HuH-7 (cell line): ENCODE data around the gene RAB6B.

Experiments used
- DNase-seq: peaks from one replicate; pipeline ENCODE4 v3.0.0; 2011; ENCODE audit warnings: low spot score

RAB6B gene

DNA sequence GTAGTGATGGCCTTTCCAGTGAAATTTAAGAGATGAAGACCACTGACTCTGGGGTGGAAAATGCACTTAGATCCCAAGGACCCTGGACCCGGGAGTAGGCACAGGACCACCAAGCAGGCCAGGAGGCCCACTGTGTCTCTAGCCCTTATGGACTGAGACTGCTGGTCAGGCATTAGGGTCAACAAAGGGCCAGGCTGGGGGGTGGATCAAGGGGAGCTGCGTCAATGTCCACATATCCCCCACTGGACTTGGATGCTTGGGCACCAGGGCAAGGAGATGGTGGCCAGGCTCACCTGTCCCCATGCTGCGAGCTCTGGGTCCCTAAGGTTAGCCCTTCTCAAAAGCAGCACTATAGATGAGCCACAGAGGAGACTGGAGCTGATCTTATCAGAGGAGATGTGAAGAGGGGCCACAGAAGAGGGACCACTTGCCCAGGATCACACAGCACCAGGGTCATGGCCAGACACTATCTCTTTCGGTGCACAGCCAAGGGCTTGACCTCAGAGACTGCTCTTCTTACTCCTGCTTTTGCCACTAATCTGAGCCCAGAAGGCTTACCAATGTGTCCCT, 14.7 kb downstream of the RAB6B start:
- no peak for DNase-seq

DNA sequence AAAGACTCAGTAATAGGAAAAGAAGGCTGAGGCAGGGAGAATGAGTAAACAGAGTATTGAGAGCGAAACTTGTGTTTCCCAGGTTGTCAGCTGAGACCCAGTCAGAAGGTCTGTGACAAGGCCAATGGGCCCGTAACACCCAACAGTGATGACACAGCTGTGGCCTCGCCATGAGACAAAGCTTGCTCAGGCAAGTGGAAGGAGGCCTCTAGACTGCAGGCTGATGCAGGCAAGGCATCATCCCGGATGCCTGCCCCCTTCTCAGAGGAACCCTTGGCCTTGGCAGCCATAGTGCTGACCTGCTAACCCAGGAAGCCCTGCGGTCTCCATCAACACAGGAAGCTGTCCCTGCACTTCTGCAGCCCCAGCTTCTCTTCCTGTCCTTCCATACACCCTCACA, 15.4 kb downstream of the RAB6B start:
- DNase-seq: no peak

DNA sequence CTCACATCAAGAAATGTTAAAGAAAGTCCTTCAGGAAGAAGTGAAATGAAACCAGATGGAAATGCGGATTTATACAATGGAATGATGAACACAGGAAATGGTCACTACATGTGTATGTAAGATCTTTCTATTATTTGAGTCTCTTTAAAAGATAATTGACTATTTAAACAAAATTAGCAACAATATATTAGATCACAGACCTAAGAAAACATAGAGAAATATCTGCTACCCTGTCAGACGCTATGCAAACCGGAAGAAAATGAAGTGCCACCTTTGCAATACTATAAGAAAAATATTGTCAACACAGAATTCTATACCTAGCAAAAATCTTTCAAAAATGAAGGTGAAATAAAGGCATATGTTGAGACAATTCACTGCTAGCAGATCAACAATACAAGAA, 17.2 kb downstream of the RAB6B start:
- no peak for DNase-seq

DNA sequence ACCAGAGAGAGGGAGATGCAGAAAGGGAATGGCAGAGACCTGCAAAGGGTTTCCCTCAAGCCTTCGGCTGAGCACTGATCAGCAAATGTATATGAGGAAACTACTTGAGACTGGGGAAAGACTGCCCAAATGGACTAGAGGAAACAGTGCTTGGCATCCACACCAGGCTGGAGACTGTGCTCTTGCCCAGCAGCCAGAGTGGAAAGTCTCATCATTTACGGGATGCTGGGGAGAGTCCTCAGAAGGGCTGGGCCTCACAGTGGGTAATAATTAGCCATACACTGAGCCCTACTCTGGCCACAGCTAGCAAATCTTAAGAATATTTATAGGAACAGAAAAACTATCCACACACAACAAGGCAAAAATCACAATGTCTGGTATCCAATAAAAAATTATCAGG, 18.5 kb downstream of the RAB6B start:
- DNase-seq: no peak

DNA sequence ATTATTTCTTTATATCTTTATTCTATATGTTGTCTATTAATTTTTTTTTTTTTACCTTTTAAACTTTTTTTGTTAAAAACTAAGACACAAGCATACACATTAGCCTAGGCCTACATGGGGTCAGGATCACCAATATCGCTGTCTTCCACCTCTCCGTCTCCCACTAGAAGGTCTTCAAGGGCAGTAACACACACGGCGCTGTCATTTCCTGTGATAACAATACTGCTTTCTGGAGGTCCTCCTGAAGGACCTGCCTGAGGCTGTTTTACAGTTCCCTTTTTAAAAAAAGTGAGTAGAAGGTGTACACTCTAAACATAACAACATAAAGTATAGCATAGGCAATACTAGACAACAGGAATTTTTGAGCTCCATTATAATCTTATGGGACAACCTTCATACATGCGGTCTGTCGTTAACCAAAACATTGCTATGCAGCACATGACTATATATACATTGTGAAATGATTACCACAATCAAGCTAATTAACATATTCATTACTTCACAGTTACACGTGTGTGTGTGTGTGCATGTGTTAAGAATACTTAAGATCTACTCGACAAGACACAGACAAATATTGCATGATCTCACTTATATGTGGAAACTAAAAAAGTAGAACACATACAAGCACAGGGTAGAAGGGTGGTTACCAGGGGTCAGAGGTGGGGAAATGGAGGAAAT, 20.8 kb downstream of the RAB6B start:
- no peak for DNase-seq

DNA sequence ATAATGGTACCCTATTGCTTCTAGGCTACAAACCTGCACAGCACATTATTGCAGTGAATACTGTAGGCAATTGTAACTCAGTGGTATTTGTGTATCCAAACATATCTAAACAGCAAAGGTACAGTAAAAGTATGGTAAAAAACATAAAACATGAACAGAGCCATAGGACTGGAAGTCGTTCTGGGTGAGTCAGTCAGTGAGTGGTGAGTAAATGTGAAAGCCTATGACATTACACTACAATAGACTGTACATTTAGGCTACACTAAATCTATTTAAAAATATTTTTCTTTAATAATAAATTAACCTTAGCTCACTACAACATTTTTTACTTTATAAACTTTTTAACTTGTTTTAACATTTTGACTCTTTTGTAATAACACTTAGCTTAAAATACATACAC, 21.3 kb downstream of the RAB6B start:
- no peak for DNase-seq

DNA sequence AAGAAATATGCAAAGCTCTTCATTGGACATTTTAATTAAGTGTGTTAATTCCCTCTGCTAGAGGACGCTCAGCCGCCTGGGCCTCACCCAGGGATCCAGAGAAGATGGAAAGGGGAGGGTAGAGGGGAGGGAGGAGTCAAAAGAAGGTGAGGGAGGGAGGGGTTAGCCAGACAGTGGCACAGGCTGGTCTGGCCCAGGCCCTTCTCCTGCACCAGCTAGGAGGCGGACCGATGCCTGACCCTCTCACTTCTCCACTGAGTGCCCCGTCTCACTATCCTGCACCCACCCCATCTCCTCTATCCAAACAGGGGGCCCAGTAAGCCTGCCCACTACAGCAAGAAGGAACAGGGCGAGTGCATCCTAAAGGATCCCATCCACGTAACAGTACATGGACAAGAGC, 22.9 kb downstream of the RAB6B start:
- no peak for DNase-seq

DNA sequence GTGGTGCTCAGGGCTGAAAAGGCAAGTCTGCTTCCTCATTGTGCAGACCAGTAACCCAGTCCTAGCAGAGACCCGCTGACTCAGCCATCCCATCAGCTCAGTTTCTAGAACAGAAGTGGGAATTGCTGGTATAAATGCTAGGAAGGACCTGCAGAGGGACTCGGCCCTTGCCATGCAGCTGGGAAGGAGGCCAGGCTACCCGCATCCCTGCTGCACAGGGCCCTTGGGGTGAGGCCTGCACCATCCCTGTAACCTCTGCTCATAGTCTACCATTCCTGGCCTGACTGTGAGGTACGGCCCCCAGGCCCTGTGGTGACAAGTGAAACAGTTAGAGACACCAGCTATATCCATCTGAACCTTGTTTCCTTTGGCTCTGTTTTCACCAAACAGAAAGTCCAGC, 23.5 kb downstream of the RAB6B start:
- no peak for DNase-seq

DNA sequence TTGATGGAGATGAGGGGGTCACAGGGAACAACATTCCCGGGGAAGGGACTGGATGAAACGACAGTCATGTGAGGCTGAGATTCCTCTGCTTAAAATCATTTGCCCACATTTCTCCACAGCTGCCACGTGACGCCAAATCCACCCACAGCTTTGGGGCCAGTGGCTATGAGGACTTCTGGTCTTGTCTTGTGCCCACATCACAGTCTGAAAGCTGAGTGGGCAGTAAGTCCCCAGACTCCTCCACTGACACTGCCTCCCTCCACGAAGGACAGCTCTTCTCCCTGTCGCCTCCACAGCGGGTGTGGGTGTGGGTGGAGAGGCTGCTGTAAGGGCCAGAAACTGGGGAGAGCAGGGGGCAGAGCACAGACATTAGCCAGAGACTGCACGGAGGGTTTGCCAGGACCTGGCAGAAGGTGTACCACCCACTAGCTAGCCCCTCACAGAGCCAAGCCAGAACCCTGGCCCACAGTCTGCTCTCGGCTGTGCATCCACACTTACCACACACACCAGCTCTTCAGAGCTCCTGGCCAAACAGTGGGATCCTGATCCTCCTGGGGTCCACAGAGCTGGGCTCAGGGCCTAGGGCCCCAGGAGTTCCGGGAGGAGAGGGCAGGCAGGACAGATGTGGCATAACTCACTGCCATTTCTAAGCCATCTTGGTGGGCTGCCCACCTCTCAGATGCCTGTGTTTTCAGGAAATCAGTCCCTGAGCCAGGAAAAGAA, 24.2 kb downstream of the RAB6B start:
- no peak for DNase-seq

DNA sequence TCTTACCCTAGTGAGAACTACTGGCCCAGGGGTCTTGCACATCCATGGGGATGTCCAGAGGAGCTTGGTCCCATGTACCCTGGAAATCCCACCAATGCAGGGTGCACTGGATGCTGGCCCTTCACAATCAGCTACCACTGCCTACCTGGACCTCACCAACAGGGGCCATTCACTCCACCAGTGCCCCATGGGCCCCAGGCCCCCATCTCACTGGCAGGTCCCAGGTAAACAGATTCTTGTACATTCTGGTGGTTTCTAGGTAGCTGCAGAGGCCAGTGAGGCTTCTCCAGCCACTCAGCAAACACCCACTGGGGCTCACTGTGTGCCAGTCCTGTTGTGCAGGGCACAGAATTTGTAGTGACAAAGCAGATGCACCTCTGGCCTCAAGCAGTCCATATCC, 24.9 kb downstream of the RAB6B start:
- DNase-seq: no peak

DNA sequence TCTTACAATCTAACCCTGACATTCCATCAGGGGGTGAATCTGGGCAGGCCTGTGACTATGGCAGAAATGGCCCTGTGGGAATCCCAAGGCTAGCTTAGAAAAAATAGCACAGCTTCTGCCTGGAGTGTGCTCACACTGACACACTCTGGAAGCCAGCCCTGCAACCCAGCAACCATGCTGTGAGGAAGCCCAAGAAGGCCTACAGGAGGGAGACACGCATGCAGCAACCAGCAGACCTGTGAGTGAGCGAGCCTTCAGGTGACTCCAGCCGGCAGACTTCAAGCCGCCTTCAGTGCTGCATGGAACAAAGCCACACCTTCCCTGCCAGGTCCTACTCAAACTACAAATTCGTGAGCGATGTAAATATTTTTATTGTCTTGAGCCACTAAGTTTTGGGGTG, 26.1 kb downstream of the RAB6B start:
- no peak for DNase-seq

DNA sequence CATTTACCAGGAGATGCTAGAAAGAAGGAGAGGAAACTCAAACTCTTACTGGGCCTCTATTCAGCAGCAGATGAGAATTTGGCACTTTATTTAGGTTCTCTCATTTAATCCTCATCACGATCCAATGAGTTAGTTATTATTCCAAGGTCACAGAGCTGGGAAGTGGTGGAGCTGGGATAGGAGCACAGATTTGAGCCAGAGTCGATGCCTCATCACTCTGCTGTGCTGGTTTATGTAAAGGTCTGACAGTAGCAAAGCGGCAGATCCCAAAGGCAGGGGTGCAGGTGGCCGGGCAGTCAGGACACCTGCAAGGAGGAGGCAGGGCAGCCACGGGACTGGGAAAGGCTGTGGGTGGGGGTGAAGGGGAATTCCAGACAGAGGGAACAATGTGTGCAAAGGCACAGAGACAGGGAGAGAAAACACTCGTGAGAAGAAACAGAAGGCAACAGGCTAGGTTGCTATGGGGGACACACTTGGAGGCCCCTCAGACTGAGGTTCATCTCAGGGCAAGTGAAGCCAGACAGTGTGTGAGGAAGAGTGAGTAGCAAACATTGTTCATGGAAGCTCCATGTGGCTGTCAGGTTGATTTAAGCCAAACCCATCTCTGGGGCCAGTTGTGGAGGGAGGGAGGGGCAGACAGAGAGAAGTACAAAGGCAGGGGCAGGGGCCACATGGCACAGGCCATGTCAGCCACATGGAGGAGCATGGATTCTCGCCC, 26.8 kb downstream of the RAB6B start:
- no peak for DNase-seq

DNA sequence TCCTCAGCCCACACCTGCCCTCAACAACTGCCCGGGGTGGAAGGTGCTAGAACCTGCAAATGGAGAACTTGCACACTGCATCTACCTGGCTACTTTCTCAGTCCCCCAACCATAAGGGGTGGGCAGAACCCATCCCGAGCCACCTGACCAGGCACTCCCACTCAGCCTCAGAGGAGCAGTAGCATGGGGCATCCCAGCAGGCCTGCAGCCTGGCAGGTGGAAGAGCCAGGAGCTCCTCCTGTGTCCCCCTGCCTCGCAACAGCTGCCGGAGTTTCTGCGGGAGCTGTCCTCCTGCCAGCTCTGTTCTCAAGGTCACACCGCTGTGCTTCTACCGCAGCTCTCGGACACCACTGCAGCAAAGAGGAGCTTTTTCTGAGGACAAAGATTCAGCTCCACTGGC, 27.5 kb downstream of the RAB6B start:
- DNase-seq: no peak

DNA sequence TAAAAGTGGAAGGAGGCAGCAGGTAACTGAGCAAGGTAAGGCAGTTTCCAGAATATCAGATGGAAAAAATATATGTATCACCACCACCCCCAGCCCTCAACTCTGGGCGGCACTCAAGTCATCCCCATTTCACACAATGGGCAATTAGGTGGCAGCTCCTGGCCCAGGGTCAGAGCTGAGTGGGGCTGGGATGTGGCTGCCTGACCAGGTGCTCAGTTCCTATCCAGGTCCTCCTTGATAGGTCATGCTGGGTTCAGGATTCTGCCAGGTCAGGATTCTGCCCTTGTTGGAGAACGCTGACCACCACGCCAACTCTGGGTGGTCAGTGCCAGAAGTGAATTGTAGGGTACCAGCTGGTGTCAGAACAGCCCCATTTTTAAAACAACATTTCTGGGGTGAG, 29.5 kb downstream of the RAB6B start:
- no peak for DNase-seq

DNA sequence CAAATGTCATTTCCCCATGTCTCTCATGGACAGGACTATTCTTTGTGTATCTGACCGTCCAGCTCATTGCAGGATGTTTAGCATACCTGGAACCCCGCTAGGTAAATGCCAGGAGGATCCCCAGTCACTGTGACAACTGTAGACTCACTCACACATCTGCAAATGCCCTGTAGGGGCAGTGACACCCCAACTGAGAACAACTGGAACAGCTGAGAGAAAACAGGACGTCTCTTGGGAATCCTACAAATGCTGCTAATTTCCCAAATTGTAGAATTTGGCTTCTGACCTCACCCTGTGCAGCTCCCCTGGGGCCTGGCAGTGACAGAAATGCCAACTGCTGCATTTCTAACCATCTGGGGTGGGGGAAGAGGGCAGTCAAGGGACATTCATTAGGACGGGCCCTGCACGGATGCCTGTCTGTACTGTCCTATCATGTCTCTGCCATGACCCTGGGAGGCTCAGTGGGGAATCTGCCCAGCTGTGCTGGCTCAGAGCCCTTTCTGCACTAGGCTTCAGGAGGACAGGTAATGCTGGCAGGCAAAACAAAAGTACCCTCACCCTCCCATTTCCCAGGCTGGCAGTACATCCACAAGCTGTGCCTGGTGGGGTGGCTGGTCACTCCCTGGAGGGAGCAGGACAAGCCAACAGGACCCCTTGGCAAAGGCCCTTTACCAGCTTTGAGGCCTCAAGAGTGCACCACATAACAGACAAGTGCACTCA, 30.4 kb downstream of the RAB6B start:
- no peak for DNase-seq

DNA sequence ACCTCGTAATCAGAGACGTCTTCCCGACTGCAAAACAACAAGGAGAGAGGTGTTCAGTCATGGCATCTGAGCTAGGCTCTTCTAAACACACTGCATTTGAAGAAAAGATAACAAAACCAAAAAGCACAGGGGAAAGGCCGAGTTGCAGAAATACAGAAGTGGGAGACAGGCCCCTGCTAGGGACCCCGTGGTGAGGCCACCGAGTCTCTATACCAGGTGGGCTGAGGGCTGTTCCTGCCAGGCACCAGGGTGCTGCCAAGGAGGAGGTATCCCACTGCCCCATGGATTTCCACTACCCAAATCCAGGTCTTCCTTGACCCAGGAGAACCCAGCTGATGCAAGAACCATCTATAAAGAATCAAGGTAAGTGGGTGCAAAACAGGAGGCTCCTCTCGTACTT, 31.1 kb downstream of the RAB6B start:
- no peak for DNase-seq

DNA sequence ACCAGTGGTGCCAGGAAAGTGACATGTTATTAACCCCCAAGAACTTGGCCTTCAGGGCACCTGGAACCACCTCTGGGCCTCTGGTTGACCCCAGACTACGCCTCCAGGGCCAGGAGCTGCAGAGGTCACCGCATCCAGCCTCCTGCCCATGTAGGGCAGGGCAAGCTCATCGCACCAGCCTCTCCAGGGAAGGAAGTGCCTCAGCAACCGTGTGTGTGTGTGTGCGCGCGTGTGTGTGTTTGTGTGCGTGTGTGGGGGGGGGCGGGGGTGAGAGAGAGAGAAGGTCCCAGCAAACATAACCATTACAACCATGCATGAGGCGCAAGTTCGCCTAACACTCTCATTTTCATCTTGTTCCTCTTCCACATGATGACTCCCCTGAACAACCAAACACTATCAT, 31.8 kb downstream of the RAB6B start:
- no peak for DNase-seq

DNA sequence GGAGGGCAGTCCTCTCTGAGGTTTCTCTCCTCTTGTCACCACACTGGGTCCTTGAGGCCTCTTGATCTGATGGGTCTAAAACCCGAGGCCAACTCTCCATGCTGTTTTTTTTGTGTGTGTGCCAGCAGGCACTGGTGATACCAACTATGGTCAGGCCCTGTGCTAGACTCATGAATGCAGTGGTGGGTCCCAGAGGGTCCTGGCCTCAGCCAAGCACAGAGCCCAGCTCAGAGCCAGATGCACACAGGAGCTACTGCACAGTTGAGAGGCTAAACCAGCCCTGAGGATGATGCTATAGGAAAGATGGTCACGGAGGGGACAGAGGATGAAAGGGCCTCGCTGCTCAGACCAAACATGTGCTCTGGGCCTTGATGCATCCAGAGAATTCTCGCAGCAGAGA, 33.5 kb downstream of the RAB6B start:
- no peak for DNase-seq

DNA sequence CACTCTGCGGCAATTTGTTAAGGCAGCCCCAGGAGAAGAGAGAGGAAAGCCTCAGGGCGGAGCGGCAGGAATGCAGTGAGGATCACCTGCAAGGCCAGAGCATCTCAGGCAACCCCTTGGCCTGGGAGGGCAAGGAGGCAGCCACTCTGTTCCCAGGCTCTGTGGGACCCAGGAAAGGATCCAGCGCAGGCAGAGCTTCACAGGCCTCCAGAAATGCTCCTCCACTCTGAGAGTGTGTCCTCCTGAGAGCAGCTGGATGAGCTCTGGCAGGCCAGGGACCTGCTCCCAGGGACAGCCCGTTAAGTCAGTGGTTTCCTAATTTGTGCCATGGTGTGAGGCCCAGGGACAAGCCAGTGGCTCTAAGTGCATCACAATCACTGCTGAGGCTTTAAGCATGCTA, 35.2 kb downstream of the RAB6B start:
- no peak for DNase-seq

DNA sequence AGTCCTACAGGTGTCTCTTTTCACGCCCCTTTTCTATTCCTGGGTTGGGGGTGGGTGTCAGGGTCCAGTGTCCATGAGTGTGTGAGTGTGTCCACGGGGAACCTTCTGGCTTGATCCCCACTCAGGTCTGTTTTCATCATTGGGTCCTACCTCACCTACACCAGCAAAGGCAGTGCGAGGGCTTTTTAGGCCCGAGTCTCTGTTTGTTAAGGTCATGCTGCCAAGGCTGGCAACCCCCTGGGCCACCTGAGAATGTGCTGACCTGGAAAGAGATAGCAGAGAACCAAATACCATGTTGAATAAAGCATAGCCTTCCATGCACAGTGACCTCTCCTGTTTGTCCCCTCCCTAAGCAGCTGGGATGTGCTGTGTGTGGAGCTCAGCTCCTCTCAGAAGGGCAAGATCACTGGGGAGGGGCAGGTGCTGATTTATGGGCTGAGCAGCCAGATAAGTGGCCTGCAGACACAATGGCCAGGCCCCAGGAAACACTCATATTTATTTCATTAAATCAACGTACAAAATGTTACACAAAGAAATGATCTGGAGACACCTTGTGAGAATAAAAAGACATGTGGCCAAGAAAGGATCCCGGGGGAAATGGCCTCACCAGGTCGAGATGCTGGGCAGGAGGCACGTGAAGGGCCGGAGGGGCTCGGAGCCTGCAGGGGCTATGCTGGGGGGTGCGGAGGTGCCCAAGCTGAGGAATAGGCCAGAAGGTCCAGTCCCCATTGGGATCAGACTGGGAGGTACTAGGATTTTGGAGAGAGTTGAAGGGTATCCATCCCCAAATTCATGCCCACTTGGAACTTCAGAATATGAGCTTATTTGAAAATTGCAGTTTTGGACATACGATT, 36.1 kb downstream of the RAB6B start:
- no peak for DNase-seq

DNA sequence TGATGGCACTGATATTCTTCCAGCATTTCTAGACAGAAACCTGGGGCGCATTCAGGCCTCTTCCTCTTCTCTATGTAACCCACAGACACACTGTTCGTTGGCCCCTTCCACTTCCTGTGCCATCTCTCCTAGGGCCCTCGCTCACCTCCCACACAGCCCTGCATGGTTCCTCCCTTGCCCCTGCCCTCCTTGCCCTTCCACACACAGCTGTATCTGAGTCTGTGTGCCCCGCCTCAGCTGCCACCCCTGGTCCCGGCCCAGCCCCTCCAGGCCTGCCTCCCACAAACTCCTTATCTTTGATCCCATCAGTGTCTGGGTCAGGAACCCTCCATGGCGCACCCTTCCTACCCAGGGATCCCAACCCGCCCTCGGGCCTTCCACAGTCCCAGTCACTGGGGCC, 37.9 kb downstream of the RAB6B start:
- DNase-seq: no peak

DNA sequence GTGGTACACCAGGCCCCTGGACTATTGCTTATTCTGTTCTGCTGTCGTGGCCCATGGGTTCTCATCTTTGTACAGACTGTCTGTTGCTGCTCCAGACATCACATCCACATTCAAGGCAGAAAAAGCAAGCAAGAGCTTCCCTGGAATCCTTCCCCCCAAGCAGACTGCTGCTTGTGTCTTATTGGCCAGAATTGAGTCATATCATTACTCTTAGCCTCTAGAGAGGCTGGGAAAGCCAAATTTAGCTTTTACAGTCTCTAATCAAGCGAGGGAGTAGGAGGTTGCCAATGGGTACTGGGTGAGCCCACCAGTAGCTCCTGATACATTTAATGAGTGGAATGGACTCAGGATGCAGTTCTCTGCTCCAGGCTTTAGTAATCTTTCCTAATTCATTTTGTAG, 39.4 kb downstream of the RAB6B start:
- DNase-seq: no peak
